Ovary (tissue), 3 donors: ENCODE measurements around the gene RAB27B.

Experiments used
- EP300 ChIP-seq: sonication (generic); formaldehyde crosslinking; IDR thresholded peaks from one replicate; pipeline ENCODE4 v1.6.1; 2017; ENCODE audit warnings: antibody characterized with exemption
- POLR2A ChIP-seq: fragments of 450-650 bp; IDR thresholded peaks from one replicate; pipeline ENCODE4 v1.6.1; 2017; ENCODE audit warnings: antibody characterized with exemption, mild to moderate bottlenecking, moderate library complexity
- TF ChIP-seq, protein P1 (sequence below), 3 donors: fragments of 450-650 bp in 2 of 3; fragments of 200-600 bp in 1 of 3; IDR thresholded peaks; one replicate each; pipeline versions ENCODE4 v1.5.1 to v1.8.0; 2016 to 2022; ENCODE audit warnings: antibody characterized with exemption in 3 of 3, mild to moderate bottlenecking in 1 of 3
- donor health status: DM: no; HTN: no; CAD: no.

DNA sequence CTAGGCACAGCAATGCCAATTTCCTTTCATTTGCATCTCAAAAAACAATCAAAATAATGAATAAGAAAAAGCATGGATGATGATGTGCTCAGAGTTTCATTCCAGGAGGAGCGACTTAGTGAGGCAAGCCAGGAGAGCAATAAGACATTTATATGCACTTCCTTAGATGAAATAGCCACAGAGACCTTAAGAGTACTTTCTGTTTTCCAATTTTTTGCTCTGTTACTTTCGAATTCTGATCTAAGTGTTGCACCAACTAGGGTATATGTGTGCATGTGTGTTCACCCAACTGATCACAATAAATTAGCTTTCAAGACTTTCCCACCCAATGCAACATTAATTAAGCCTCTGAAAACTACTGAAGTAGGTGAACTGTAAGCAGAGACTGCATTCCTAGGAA, 709 bp downstream of the RAB27B start:
- TF ChIP-seq, protein P1, sequence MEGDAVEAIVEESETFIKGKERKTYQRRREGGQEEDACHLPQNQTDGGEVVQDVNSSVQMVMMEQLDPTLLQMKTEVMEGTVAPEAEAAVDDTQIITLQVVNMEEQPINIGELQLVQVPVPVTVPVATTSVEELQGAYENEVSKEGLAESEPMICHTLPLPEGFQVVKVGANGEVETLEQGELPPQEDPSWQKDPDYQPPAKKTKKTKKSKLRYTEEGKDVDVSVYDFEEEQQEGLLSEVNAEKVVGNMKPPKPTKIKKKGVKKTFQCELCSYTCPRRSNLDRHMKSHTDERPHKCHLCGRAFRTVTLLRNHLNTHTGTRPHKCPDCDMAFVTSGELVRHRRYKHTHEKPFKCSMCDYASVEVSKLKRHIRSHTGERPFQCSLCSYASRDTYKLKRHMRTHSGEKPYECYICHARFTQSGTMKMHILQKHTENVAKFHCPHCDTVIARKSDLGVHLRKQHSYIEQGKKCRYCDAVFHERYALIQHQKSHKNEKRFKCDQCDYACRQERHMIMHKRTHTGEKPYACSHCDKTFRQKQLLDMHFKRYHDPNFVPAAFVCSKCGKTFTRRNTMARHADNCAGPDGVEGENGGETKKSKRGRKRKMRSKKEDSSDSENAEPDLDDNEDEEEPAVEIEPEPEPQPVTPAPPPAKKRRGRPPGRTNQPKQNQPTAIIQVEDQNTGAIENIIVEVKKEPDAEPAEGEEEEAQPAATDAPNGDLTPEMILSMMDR (IDR thresholded peaks at IDR 0.05) = no peak
- TF ChIP-seq EP300 (no peak), POLR2A (no peak)
